HG03025 (cell line): ENCODE data around the gene G6PC3.
"Not testable (repeated sequence)": the region's sequence is repeated elsewhere in the genome, so short reads cannot be mapped to it uniquely, and the experiment has no call there.

Experiments used
- ATAC-seq: cut with Tn5 transposase; IDR thresholded peaks from one replicate; pipeline ENCODE4 v1.9.1; 2021; ENCODE audit warnings: mild to moderate bottlenecking, moderate library complexity; ENCODE audit not compliant: unreplicated experiment, low FRiP score

Gene G6PC3

DNA sequence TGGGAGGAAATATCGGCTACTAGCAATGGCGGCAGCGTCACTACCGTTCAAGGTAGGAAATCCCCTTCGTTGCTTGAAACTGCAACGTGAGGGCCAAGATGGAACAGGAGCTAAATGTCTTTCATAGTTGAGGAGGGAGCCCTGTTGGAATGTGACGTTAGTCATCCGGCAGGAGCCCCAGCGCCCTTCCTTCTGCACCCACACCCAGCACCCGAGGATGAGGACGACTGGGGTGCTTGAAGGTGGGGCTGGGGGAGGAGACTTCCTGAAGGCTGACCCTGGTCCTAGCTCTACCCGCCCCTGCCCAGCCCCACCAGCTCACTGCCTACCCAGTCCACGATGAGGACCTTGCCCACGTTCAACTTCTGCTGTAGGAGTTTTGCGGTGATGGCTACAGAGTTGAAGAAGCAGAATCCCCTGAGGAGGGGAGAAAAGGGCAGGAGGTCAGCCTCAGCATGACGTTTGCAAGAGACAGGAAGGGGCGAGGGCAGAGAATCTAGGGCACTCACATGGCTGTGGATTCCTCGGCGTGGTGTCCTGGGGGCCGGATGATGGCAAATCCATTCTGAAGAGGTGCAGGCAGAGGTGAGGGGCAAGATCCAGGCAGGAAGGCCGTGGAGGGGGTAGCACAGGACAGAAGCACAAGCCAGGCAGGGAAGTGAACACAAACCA lies 11.9 kb downstream of the G6PC3 start:
- ATAC-seq: no peak

DNA sequence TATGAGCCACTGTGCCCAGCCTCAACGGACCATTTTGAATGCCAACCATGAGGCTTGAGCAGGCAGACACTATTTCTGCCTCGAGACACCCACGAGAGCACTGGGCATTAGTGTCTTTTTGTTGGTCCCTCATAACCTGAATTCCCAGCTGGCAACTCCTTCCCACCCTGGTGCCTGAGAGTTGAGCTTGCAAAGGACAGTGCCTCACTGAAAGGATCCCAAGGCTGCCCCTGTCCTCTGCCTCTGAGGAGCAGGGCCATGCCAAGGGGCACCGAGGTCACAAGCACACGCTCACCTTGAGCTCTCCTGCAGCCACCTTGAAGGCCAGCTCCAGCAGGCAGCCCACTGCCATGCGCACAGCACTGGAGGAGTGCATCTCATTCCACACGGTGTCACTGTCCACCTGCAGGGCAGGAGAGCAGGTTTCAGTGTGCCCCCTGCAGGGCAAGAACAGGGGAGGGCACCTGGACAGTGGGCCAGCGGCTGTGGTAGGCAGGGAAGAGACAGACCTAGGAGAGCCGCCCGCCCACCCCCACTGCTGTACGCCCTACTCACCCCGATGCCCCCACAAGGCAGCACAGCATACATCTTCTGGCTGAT lies 12.8 kb downstream of the G6PC3 start:
- ATAC-seq: no peak

DNA sequence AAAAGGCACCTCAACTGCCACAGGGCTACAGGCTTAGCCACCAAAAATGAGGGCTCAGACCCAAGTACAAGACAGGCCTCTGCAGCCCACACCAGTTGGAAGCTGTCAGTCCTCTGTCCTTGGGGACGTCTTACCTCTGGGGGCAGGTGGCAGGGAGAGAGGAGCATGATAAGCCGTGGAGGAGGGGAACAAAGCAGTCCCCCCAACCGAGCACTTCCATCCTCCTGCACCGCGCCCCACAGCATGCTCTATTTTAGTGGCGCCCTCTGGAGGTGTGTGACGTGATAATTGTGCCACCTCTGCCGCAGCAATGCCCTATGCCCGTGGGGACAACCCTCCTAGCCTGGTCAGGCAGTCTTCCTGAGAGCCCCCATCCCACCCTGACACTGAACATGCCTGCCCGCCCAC lies 13.6 kb downstream of the G6PC3 start:
- no peak for ATAC-seq

DNA sequence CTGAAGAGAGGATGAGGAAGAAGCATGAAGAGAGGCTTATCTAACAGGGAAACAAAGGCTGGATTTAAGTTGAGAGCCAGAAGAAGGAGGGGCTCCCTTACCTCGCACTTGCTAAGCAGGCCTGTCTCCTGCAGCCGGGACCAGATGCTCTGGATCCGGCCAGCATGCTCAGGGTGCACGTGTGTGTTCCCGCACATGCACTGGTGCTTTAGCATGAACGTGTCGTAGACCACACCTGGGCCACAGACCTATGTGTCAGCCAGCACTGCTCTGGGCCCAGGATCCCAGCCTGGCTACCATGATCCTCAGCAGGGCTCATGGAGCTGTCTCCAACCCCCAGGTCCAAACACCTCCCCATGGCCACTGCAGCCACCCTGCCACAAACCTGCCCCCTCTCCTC lies 14.4 kb downstream of the G6PC3 start:
- no peak for ATAC-seq

DNA sequence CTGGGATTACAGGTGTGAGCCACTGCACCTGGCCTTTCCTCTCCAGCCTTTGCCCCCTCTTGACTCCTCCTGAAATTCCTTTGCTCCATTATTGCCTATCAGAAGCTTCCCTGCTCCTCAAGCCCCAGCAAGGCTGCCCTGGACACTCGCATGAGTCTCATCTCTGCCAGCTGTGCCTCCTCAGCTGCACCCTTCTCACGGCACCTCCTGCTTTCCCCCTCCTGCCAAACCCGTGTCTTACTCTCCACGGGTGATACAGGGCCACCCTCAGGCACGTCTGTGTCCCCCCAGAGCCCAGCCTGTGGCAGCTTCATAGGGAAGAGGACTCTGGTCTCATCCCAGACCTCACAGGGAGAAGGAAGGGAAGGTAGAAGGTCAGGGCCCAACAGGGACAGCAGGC lies 15.4 kb downstream of the G6PC3 start:
- ATAC-seq: no peak

DNA sequence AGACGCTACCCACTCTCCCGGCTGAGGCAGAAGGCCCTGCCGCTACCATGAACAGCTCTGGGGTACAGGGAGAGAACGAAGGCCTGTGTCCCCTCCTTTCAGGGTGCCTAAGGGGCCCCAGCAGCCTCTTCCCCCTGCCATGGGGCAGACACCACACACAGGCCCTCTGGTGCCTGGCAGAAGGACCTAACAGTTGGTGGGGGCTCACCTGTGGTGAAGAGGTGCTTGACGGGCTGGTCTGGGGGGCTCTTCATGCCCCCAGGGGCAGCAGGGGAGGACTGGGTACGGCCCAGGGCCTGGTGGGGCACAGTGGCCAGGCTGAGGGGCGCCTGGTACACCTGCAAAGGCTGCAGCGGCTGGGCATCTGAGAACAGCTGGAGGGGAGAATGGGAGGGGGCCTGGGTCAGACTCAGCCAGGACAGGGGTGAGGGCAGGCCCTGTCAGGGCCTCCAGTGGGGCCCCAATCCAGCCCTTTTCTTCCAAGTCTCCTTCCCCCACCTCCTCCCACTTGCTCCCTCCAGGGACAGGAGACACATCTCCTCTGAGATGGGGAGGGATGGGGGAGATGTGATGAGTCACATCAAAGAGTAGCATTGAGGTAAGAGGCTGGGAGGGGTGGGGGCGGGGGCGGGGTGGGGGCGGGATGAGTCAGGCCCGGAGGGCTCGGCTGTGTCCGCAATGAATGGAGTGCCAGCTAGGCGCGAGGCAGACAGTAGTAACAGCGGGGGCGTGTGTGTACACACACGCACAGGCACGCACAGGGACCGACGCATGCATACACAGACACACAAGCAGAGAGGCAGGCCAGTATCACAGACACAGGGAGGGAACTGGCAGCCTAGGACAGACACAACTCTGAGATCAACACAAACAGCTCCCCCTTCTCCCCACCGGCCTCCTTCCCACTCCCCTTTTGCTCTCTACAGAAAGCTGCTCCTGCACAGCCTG lies 16.1 kb downstream of the G6PC3 start:
- no peak for ATAC-seq

DNA sequence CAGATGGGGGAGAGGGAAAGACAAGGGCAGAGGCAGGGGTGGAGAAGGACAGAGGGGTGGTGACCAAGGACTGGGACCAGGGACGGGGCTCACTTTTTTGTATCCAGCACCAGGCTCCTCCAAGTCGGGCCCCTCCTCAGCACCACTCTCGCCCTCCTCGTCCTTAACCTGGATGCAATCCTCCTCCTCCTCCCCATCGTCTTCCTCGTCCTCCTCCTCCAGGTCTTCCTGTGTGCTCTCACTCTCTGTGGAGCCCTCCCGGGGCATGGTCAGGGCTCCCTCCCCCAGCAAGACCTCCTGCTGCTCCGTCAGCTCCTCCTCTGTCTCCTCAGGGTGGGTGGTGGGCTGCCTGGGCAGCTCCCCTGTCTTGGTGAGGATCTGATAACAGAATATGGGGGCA lies 16.8 kb downstream of the G6PC3 start:
- ATAC-seq: no peak

DNA sequence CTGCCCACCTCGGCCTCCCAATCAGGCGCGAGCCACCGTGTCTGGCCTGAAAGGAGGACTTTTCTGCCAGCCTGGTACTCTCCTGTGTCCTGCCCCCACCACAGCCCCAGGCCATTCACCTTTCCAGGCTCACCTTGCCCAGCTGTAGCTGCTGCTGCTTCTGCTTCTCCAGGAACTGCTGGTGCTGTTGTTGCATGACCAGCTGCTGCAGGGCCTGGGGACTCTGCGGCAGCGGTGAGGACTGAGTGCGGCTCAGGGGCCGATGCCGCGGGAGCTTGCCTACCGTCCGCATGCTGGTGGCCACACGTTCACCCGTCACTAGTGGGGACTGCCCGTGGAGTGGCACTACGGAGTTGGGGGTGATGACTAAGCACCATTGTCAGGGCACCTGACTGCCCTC lies 17.7 kb downstream of the G6PC3 start:
- ATAC-seq: no peak

DNA sequence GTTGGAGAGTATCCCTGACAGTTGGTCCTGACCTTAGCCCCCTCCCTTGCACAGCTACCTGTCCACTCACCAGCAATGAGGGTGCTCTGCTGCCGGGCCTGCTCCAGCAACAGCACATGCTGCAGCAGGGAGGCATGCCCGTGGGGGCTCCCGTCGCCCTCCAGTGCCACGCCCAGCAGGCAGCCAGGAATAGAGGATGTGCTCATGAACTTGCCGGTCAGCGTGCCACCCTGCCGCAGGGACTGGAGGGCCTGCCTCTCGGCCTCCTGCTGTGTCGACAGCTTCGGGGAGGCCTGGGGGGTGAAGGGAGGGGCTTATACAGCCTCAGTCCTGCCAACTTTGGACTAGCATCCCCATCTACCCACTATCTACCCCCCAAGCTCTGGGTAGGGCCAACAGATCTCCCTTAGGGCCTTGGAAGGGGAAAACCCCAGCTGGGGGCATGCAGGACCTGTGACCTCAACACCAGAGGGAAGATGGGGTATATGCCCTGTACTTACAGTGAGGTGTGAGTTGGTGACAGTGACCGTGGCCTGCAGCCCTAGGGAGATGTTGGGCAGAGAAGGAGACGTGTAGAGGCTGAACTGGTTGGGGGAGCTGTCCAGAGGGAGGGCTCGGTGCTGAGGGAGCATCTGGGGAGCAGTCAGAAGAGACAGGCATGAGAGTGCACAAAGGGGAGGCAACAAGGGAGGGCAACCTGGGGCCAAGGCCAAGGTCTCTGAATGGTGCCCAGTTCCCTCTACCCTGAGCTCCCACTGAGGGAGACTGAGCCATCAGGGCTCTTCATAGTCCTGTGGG lies 20.9 kb downstream of the G6PC3 start:
- ATAC-seq: no peak

DNA sequence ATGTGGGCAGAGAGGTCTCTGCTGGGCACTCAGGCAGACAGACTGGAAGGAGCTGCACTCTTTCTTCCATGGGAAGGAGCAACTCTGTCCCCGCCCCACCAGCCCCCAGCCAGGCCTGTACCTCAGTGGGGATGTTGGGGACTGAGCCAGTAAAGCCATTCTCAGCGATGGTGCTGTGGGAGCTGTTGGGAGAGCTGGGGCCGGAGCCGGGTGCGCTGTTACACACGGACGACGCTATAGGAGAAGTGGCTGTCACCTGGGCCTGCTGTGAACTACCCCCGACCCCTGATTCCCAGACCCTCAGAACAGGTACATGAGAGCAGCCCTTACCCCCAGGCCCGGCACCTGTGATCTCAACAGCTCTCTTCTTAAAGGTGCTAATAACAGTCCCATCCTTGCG lies 21.5 kb downstream of the G6PC3 start:
- ATAC-seq: no peak

DNA sequence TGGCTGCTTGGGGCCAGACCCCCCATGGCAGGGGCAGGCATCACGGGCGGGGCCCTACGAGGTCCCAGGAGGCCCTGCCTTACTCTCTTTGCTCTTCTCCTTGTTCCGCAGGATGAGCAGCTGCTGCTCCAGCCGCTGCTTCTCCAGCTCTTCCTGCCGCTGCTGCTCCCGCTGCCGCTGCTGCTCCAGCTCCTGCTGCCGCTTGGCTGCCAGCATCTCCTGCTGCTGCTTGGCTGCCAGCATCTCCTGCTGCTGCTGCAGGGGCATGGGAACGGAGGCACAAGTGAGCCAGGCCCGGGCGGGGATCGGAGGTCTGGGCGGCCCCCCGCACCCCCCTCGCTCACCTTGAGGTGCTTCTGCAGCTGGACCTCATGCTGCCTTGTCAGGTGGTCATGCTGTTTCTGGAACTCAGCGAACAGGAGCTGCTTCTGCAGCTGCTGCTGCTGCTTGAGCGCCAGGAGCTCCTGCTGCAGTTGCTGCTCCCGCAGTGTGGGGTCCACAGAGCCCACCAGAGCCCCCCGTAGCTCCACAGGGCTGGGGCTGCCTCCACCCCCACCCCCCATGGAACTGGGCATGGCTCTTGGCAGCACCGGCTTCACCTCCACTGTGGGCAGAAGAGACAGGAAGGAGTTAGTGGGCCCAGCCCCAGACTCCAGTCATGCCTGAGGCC lies 22.8 kb downstream of the G6PC3 start:
- ATAC-seq: no peak

DNA sequence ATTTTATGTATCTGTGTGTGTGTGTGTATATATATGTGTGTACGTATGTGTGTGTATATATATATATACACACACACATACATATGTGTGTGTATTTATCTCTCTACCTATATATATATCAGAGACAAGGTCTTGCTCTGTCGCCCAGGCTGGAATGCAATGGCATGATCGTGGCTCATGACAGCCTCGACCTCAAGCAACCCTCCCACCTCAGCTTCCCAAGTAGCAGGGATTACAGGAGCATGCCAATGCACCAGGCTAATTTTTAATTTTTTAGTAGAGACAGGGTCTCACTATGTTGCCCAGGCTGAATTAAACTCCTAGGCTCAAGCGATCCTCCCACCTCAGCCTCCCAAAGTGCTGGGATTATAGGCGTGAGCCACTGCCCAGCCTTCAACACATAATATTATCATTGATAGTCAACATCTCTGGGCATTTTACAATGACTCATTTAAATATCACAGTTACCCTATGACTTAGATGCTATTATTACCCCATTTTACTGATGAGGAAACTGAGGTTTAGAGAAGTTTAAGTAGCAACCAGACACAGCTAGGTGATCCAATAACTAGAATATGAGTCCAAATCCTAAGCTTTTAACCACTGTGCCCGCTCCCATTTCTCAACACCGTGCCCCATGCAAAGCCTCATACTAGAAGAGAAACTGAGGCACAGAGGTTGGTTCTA lies 24.3 kb downstream of the G6PC3 start:
- ATAC-seq: no peak

DNA sequence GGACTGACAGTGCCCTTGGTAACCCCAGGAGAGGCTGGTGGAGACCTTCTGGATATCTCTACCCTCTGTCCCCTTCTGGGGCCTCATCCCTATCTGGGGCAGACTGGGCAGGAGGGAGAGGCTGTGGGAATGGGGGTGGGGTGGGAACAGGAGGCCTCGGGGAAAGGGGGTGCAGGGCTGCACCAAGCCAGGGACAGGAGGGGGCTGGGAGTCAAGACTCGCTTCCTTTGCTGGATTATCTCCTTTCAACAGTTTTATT lies 24.8 kb downstream of the G6PC3 start:
- ATAC-seq: no peak

DNA sequence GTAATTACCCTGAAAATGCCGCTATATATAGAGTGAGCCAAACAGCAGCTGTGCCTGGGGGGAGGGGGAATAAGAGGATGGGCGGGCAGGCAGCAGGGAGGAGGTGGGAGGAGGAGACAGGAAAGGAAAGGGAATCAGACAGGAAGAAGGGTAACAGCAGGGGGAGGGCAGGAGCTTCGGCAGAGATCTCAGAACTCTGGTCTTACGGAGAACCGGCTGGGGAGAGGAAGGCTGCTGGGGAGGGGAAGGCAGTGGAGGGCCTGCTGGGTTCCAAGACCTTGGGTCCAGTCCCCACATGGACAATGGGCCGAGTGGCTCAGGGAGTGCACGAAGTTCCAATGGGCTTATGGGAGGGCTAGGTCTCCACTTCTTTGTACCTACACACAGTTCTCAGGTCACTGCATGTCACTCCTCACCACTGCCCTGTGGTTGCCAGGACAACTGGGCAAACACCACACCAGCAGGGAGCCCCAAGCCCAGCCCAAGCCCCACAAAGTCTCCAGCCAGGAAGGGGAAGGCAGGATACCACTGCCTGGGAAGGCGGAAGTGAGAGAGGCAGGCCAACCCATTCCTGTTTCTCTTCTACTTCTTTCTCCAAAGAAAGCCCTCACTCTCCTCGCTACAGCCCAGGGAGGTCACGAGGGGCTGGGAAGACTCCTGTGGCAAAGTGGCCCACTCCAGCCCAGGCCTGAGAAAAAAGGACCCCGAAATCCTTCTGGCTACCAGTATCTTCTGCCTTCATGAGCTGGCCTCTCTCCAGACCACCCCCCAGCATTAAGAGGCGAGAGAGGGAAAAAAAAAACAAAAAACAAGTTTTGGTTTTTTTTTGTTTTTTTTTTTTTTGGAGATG lies 25.3 kb downstream of the G6PC3 start:
- no peak for ATAC-seq

DNA sequence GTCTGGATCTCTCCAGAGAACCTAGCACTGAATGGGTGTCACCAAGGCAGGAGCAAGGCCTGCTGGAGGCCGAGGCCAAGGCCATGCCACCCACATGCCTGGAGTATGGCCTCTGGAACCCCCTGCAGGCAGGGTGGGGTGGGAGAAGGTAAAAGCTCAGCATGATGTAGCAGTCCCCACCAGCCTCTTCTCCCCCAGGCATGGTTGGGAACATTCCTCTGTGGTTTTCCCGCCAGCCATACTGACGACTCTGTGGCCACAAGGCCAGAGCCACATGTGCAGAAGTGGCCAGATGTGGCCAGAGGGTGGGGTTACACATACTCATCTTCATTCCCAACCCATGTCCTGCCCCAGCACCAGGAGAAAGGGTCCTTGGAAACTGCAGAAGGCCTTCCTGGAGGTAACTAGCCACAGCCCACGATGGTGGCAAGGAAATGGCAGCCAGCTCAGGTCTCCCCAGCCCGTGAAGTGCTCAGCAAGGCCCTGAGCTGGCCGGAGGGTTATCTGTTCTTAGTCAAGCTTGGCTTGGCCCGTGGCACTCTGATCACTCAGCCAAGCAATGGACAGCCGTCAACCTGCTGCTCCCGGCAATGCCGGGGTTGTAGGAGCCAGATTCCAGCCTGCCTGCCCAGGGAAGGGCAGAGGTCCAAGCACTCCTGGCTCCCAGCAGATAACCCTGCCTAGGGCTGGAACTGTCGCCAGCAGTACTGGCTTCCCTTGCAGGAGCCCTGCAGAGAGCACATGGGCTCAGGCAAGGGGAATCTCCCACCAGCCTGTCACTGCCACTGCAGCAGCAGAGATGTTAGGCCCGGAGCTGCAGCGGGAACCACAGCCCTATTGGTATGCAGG lies 26.8 kb downstream of the G6PC3 start:
- no peak for ATAC-seq

DNA sequence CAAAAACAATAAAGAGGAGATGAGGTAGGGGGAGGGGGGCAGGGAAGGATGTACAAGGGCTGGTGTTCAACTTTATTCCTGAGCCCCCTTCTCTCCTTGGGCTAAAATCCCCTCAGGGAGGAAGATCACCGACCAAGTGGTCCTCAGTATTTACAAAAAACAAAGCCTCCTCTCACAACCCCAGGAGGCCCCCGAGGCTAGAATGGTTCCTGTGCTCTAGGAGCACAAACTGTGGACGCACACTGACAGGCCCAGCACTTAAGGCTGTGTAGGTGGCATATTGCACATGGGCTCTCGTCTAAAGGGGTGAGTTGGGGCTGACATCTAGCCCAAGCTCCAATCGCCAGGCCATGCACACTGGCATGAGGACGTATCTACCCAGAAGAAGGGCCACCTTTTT lies 31.3 kb downstream of the G6PC3 start:
- ATAC-seq: not testable (repeated sequence)

DNA sequence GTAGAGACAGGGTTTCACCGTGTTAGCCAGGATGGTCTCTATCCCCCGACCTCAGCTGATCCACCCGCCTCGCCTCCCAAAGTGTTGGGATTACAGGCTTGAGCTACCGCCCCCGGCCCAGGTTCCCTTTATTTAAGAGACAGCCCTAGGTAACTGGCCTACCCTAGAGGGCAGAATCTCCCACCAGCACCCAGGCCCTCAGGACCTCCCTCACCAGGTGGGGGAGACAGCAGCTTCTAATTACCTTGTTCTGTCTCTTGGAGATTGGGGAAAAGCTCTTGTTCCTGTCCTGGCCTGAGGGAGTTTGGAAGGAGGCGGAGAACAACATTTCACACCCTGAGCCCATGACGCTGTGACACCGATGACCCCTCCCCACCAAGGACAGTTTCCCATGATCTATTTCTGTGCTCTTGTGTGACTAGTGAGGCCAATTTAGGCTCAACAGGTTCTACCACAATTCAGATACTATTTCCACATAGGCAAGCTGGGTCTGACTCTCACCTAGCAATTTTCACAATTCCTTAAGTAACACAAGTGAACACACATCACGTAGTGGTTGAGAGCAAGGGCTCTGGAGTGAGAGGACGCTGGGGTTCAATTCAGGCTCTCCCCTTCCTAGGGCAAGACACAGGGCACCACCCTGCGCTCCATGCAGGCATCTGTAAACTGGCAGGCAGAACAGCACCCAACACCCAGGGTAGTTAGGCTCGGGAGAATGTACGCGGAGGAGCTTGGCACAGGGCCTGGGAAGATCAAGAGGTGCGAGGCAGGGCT lies 32.5 kb downstream of the G6PC3 start:
- no peak for ATAC-seq
